ENCODE measurements around the gene PBLD.

Gene PBLD

GRCh38 chr10:68332259-68333057, at the start of gene PBLD:
Gene PBLD (minus strand): TSS chr10:68332928. CDS start chr10:68306844, 26,084 bp downstream.
- DNase-seq (ENCODE audit: low read depth): peak; percentile 76
- TF ChIP-seq, protein P1, sequence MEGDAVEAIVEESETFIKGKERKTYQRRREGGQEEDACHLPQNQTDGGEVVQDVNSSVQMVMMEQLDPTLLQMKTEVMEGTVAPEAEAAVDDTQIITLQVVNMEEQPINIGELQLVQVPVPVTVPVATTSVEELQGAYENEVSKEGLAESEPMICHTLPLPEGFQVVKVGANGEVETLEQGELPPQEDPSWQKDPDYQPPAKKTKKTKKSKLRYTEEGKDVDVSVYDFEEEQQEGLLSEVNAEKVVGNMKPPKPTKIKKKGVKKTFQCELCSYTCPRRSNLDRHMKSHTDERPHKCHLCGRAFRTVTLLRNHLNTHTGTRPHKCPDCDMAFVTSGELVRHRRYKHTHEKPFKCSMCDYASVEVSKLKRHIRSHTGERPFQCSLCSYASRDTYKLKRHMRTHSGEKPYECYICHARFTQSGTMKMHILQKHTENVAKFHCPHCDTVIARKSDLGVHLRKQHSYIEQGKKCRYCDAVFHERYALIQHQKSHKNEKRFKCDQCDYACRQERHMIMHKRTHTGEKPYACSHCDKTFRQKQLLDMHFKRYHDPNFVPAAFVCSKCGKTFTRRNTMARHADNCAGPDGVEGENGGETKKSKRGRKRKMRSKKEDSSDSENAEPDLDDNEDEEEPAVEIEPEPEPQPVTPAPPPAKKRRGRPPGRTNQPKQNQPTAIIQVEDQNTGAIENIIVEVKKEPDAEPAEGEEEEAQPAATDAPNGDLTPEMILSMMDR (conservative IDR thresholded peaks at IDR 0.05; ENCODE audit: low read length): peak; percentile 61
- peak within 1 kb of the TSS; percentile 93 for H3K4me3 ChIP-seq (ENCODE audit: low read length)

GRCh38 chr10:68371604-68372003, 38.9 kb upstream of the PBLD start:
- H3K4me3 ChIP-seq (ENCODE audit: low read length): no peak overlapping the region
- TF ChIP-seq, protein P1 (conservative IDR thresholded peaks at IDR 0.05; ENCODE audit: low read length): no peak
- no peak for DNase-seq (ENCODE audit: low read depth)

GRCh38 chr10:68367121-68367520, 34.4 kb upstream of the PBLD start:
- DNase-seq (ENCODE audit: low read depth): peak; percentile 31
- TF ChIP-seq, protein P1 (conservative IDR thresholded peaks at IDR 0.05; ENCODE audit: low read length): no peak
- H3K4me3 ChIP-seq (ENCODE audit: low read length): no peak overlapping the region

- TF ChIP-seq, protein P1 (conservative IDR thresholded peaks at IDR 0.05; ENCODE audit: low read length): no peak
- H3K4me3 ChIP-seq (ENCODE audit: low read length): no peak overlapping the region
- no peak for DNase-seq (ENCODE audit: low read depth)
These were observed 33.9 kb upstream of the PBLD start for GRCh38 chr10:68366600-68366999.

- TF ChIP-seq, protein P1 (conservative IDR thresholded peaks at IDR 0.05; ENCODE audit: low read length): no peak
- no peak overlapping the region for H3K4me3 ChIP-seq (ENCODE audit: low read length)
- no peak for DNase-seq (ENCODE audit: low read depth)
These were observed 32.9 kb upstream of the PBLD start for GRCh38 chr10:68365611-68366010.

GRCh38 chr10:68364101-68364886, 31.6 kb upstream of the PBLD start:
- TF ChIP-seq, protein P1 (conservative IDR thresholded peaks at IDR 0.05; ENCODE audit: low read length): no peak
- no peak overlapping the region for H3K4me3 ChIP-seq (ENCODE audit: low read length)
- peak; percentile 61 for DNase-seq (ENCODE audit: low read depth)
